ENCODE measurements around the gene MKKS. TPM values are rescaled to one million over a fixed set of nuclear protein-coding genes. Genes with fewer than 3 reads are reported as not detected.

The MKKS gene
- total RNA-seq (2022; extraction: Qiagen RNA extraction) = 15.1 to 18.7 TPM (median 17.7 TPM) in 5 replicates

GRCh38 chr20:10433623-10434466 lies at the start of gene MKKS:
TSS of gene MKKS (minus strand) at chr20:10434222. CDS start at chr20:10413514, 20,708 bp downstream.

GRCh38 chr20:10434832-10435812 lies 1.1 kb upstream of the MKKS start, which contains the start of gene SLX4IP:
TSS of gene SLX4IP (plus strand) at chr20:10435305. CDS start at chr20:10458205, 22,900 bp downstream.

Other genes starting within 250 kb of the MKKS start
- gene SNAP25, start 215.4 kb downstream of the MKKS start, total RNA-seq (2022; extraction: Qiagen RNA extraction) = 15.3 to 20.7 TPM (median 16.8 TPM) in 5 replicates
- 2.1 to 3.8 TPM (median 3.1 TPM) in 5 replicates for gene SLX4IP, start 1.1 kb upstream of the MKKS start, total RNA-seq (2022; extraction: Qiagen RNA extraction)
- 36.8 to 49.0 TPM (median 46.7 TPM) in 5 replicates for gene JAG1, start 239.8 kb upstream of the MKKS start, total RNA-seq (2022; extraction: Qiagen RNA extraction)

All from A549 treated with dexamethasone at 1 μM for 4 hours (cell line).